Activated CD4-positive, alpha-beta T cell treated with anti-CD3 and anti-CD28 coated beads for 36 hours (primary cell): ENCODE results near the gene PABPN1. TPM values are rescaled to one million over a fixed set of nuclear protein-coding genes. Genes with fewer than 3 reads are reported as not detected.

Source experiments
- ATAC-seq: fragments of 200-7000 bp; cut with Tn5 transposase; one replicate; pipeline ENCODE4 v1.10.0; 2021; ENCODE audit warnings: mild to moderate bottlenecking, moderate library complexity
- CTCF ChIA-PET: fragments of 350-600 bp; sonication (Branson Sonifier 250); formaldehyde crosslinking; loops from one replicate; lab custom pipeline; 2021; ENCODE audit warnings: antibody characterized with exemption; lab: Charles Lee
- POLR2A ChIA-PET: fragments of 350-600 bp; sonication (Branson Sonifier 250); formaldehyde crosslinking; loops from one replicate; lab custom pipeline; 2021; ENCODE audit warnings: antibody characterized with exemption, inconsistent platforms; lab: Charles Lee
- DNase-seq: peaks from one replicate; pipeline ENCODE4 v3.0.0-alpha.2; 2020
- H3K27ac Mint-ChIP-seq: one replicate; pipeline ENCODE4 v1.8.0; 2021; ENCODE audit warnings: mixed read lengths
- H3K27me3 Mint-ChIP-seq: one replicate; pipeline ENCODE4 v1.8.0; 2021; ENCODE audit warnings: mixed read lengths
- H3K36me3 Mint-ChIP-seq: one replicate; pipeline ENCODE4 v1.8.0; 2021; ENCODE audit warnings: low read depth, mixed read lengths
- H3K4me1 Mint-ChIP-seq: one replicate; pipeline ENCODE4 v1.8.0; 2021; ENCODE audit warnings: mixed read lengths
- H3K4me3 Mint-ChIP-seq: one replicate; pipeline ENCODE4 v1.8.0; 2021; ENCODE audit warnings: mild to moderate bottlenecking, moderate library complexity, mixed read lengths
- H3K9me3 Mint-ChIP-seq: one replicate; pipeline ENCODE4 v1.8.0; 2021; ENCODE audit warnings: low read depth, mixed read lengths
- intact Hi-C, 2 experiments: fragments of 100-400 bp; cut with DNase I in 1 of 2; cut with micrococcal nuclease in 1 of 2; formaldehyde crosslinking; loops; one replicate each; pipeline versions ENCODE4 v1.14.2 to v1.15.1; 2022 to 2024; cut with DNase I, micrococcal nuclease
- total RNA-seq, 2 experiments: library from RNA; stranded (reverse); gene quantifications; one replicate each; pipeline ENCODE4 v1.2.3, GENCODE V29; 2021

Gene PABPN1
- total RNA-seq, 2 experiments from 2014 or later: 237 to 338 TPM

DNA sequence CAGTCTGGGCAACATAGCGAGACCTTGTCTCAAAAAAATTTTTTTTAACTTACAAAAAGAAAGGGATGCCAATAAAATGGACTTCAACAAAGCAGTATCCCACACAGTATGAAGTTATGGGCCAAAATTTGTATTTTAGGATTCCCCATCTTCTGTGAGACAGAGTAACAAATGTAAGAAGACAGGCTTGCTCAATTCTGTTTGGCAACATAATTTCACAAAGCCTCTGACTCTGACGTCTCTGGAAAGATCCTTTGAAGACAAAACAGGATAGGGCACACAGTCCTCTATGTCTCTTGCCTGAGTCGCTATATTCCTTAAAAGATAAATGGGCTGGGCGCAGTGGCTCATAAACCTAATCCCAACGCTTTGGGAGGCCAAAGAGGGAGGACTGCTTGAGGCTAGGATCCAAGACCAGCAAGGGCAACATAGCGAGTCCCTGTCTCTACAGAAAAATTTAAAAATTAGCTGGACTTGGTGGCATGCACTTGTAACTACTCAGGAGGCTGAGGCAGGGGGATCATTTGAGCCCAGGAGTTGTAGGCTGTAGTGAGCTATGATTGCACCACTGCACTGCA, 34.3 kb upstream of the PABPN1 start:
- H3K9me3 Mint-ChIP-seq: no peaks in the 10 kb centered on the region

DNA sequence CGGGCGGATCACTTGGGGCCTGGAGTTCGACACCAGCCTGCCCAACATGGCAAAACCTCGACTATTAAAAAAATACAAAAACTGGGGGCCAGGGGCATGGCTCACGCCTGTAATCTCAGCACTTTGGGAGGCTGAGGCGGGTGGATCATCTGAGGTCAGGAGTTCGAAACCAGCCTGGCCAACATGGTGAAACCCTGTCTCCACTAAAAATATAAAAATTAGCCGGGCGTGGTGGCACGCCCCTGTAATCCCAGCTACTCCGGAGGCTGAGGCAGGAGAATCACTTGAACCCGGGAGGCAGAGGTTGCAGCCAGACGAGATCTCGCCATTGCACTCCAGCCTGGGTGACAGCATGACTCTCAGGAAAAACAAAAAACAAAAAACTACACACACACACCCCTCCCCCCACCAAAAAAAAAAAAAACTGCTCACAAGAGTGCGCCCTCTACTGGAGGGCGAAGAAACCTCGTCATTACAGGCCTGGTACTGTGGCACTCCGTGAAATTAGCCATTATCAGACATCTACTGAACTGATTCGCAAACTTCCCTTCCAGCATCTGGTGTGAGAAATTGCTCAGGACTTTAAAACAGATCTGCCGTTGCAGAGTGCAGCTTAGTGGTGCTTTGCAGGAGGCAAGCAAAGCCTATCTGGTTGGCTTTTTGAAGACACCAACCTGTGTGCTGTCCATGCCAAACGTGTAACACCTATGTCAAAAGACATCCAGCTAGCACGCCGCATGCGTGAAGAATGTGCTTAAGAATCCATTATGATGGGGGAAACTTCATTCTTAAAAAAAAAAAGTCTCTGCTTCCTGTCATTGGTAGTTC, 26.3 kb upstream of the PABPN1 start:
- intact Hi-C loops: loop anchor here (1.0 to 2.0 kb wide), 4 partner anchors 9 to 175 kb away; partner anchors contain the start of gene HOMEZ (in 1 of the 2)
- DNase-seq (peak; percentile 68), ATAC-seq (peak; percentile 91)
- peak overlapping the region; percentile 47 for H3K27ac Mint-ChIP-seq
- H3K4me1 Mint-ChIP-seq: peaks cover 20% of the 10 kb centered on the region
- CTCF ChIA-PET: interaction anchor here (0.6 to 12.8 kb wide), 16 partner anchors 8 to 1527 kb away, joined by 3 to 173 read pairs (median 4); partner anchors contain the start of genes ACIN1, CEBPE, HOMEZ and PABPN1
- POLR2A ChIA-PET: no interaction called here
- H3K4me3 Mint-ChIP-seq: peak overlapping the region; percentile 7
- H3K9me3 Mint-ChIP-seq: no peaks in the 10 kb centered on the region
- H3K27me3 Mint-ChIP-seq: no peaks in the 10 kb centered on the region
- H3K36me3 Mint-ChIP-seq: peaks cover 17% of the 10 kb centered on the region

More for the DNA sequence above, 34.3 kb upstream of the PABPN1 start:
- Mint-ChIP-seq H3K27me3 (no peaks in the 10 kb centered on the region), H3K4me3 (peak overlapping the region; percentile 99), H3K4me1 (peaks cover 18% of the 10 kb centered on the region), H3K36me3 (peaks cover 10% of the 10 kb centered on the region), H3K27ac (peak overlapping the region; percentile 95)
- CTCF ChIA-PET: interaction anchor here (1.1 to 3.8 kb wide), 12 partner anchors 9 to 218 kb away, joined by 3 to 22 read pairs (median 5); partner anchors contain the start of genes PABPN1 and PPP1R3E
- POLR2A ChIA-PET: interaction anchor here (0.8 to 2.3 kb wide), 4 partner anchors 14 to 520 kb away, joined by 3 to 15 read pairs (median 7); partner anchors contain the start of genes ACIN1, C14orf119, OXA1L and PABPN1
- ATAC-seq (no peak), DNase-seq (no peak)
- intact Hi-C loops: loop anchor here (1.0 to 10.0 kb wide), 9 partner anchors 8 to 264 kb away; partner anchors contain the start of genes ACIN1 (in 2 of the 2), C14orf119 (in 2 of the 2), NGDN (in 2 of the 2) and PABPN1 (in 1 of the 2)

DNA sequence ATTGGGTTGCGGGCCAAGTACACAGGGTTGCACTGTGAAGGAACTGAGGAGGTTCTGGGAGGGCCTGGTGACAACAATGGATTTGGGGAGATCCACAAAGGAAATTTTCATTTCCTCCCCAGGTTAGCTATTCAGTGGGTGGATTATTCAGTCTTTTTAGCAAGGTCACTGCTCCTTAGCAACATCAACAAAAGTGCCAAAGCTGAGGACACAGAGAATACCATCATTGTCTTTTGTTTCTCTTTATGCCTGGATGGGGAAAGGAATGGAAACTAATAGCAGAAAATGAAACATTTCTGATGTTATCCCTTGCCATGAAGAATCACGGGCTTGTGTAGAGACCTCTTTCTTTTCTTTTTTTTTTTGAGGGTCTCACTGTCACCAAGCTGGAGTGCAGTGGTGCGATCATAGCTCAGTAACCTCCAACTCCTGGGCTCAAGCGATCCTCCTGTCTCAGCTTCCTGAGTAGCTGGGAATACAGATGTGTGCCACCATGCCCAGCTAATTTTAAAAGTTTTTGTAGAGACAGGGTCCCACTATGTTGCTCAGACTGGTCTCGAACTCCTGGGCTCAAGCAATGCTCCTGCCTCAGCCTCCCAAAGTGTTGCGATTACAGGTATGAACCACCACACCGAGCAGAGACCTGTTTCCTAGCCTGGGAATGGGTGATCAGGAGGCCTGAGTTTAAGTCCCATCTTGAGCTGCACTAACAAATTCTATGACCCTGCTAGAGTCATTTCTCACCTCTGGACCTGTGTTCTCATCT, 25.1 kb upstream of the PABPN1 start:
- ATAC-seq: no peak
- H3K4me3 Mint-ChIP-seq: no peak overlapping the region
- peaks cover 19% of the 10 kb centered on the region for H3K36me3 Mint-ChIP-seq
- H3K4me1 Mint-ChIP-seq: peaks cover 26% of the 10 kb centered on the region
- POLR2A ChIA-PET: no interaction called here
- H3K27me3 Mint-ChIP-seq: no peaks in the 10 kb centered on the region
- H3K9me3 Mint-ChIP-seq: no peaks in the 10 kb centered on the region
- peak overlapping the region; percentile 16 for H3K27ac Mint-ChIP-seq
- no peak for DNase-seq
- CTCF ChIA-PET: interaction anchor here (0.6 to 12.8 kb wide), 10 partner anchors 9 to 839 kb away, joined by 3 to 173 read pairs (median 4); partner anchors contain the start of genes ACIN1, C14orf119, CEBPE and HOMEZ
- intact Hi-C loops: no loop called here

DNA sequence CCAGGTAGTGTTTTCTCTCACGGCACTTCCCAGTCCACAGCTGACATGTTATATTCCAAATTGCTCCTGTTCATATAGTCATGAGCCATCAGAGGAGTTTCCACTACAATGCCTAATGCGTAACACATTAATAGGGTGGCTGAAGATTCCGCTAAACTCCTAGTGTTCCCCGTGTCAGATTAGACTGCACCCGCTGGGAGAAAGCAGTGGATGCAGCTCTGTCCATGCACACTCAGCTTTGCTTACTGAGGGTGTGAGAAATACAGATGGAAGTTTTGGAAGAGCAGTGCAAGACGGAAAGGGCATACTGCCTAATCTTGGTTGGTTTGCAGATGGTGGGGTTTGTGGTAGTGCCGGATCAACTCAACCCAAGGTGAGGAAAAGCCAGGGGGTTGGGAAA, 24.2 kb upstream of the PABPN1 start:
- H3K4me3 Mint-ChIP-seq: no peak overlapping the region
- no peaks in the 10 kb centered on the region for H3K27me3 Mint-ChIP-seq
- intact Hi-C loops: no loop called here
- no peak overlapping the region for H3K27ac Mint-ChIP-seq
- ATAC-seq: no peak
- CTCF ChIA-PET: interaction anchor here (0.6 to 12.8 kb wide), 7 partner anchors 10 to 275 kb away, joined by 3 to 173 read pairs (median 3); partner anchors contain the start of genes C14orf119, CEBPE, HOMEZ and PABPN1
- H3K9me3 Mint-ChIP-seq: no peaks in the 10 kb centered on the region
- peaks cover 19% of the 10 kb centered on the region for H3K36me3 Mint-ChIP-seq
- no peak for DNase-seq
- peaks cover 26% of the 10 kb centered on the region for H3K4me1 Mint-ChIP-seq
- POLR2A ChIA-PET: interaction anchor here (0.6 kb wide), 1 partner anchor 29 kb away, joined by 3 read pairs; no protein-coding TSS in a partner anchor

DNA sequence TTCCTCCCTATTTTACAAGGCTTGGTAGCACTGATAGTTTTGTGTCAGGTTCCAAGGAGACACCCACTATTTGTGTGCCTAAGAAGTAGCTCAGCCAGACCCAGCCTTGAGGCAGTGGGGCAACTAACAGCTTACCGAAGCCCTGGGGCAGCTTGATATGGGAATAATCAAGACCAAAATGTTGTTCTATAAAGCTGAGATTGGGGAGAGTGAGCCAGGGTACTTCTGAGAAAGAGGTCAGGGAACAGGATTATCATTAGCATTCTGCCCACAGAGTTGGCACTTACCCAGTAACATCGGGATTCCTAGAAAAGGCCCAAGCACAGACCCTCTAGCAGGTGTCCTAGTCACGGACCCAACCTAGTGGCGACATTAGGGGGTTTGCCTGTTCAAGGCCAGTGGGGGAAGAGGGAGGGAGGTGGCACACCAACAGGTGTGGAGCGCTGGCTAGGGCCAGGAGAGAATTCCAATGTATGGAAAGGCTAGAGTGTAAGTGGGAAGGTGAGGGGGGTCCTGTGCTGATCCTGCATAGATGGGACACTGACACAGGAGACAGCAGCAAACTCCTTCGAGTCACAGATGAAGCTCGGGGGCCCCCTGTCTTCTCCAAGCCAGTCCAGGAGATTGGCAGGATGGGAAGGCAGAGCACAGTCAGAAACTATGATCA, 23.5 kb upstream of the PABPN1 start:
- Mint-ChIP-seq H3K4me3 (no peak overlapping the region), H3K4me1 (peaks cover 26% of the 10 kb centered on the region), H3K9me3 (no peaks in the 10 kb centered on the region), H3K27ac (no peak overlapping the region), H3K36me3 (peaks cover 19% of the 10 kb centered on the region), H3K27me3 (no peaks in the 10 kb centered on the region)
- ATAC-seq (no peak), DNase-seq (no peak)
- POLR2A ChIA-PET: interaction anchor here (0.6 kb wide), 2 partner anchors 11 to 534 kb away, joined by 3 read pairs; no protein-coding TSS in a partner anchor
- intact Hi-C loops: no loop called here
- CTCF ChIA-PET: interaction anchor here (0.5 to 12.8 kb wide), 11 partner anchors 9 to 202 kb away, joined by 3 to 173 read pairs (median 4); partner anchors contain the start of genes C14orf119, CEBPE, HOMEZ and PABPN1

DNA sequence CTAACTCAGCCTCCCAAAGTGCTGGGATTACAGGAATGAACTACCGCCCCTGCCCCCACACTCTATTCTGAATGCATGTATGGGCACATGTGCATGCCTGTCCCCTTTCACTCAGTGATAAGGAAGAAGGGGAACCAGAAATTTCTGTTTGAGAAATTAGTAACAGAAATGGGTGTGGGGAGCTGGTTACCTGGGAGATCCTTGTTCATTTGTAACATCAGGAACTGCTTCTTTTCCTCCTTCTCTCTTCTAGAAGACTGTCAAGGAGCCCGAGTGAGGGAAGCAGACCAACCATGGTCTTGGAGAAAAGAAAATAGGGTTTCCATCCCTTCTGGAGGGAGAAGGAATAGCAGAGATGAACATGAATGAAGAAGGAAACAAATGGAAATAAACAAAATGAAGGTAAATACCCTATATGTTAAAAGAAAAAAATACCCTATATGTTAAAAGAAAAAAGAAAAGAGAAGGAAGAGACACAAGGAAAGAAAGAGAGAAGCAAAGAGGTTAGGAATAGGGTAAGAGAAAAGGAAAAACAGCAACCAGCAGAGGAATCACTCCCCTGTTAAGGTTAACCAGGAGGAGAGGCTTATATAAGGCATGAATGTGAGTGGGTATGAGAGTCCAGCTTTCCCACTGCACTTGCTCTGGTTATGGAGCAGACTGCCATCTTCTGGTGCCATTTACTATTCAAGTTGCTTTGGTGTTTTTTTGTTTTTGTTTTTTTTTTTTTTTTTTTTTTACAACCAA, 21.9 kb upstream of the PABPN1 start:
- ChIA-PET CTCF (interaction anchor here (1.0 to 12.8 kb wide), 3 partner anchors 23 to 228 kb away, joined by 3 to 173 read pairs (median 4); partner anchors contain the start of gene PABPN1), POLR2A (no interaction called here)
- peaks cover 29% of the 10 kb centered on the region for H3K4me1 Mint-ChIP-seq
- peak overlapping the region; percentile 100 for H3K4me3 Mint-ChIP-seq
- peaks cover 19% of the 10 kb centered on the region for H3K36me3 Mint-ChIP-seq
- no peak for ATAC-seq
- H3K27ac Mint-ChIP-seq: peak overlapping the region; percentile 28
- peaks cover 2% of the 10 kb centered on the region for H3K9me3 Mint-ChIP-seq
- intact Hi-C loops: no loop called here
- peak; percentile 28 for DNase-seq
- no peaks in the 10 kb centered on the region for H3K27me3 Mint-ChIP-seq

DNA sequence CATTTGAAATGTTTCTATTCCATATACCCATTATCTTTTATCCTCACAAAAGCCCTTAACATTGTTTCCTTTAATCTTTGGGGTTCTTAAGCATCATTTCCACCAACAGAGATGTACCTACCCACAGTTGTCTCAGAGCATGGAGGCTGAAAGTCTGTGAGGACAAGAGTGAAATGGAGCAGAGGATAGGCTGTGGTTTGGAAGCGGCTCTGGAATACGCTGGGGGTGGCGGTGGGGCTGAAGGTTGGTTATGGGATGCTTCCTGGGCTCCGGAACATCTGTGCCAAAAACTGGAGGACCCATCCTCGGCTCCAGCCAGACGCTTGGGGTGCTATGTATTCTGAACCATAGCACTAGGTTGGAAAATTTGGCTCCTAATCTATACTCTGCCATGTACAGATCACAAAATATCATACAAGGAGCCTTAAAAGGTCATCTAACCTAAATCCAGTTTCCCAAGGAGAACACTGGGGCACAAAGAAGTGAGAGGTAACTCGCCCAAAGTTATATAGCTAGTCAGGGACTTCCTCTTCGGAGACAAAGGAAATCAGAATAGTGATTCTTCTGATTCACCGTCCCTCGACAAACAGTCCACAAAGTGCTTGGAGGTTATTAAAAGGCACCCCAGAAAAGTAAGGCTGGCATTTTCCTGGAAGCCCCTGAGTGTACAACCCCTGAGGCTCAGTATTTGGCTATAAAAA, 21.1 kb upstream of the PABPN1 start:
- peaks cover 2% of the 10 kb centered on the region for H3K9me3 Mint-ChIP-seq
- peaks cover 4% of the 10 kb centered on the region for H3K27me3 Mint-ChIP-seq
- H3K27ac Mint-ChIP-seq: peak overlapping the region; percentile 93
- ChIA-PET POLR2A (interaction anchor here (0.6 to 5.3 kb wide), 4 partner anchors 14 to 205 kb away, joined by 5 to 93 read pairs (median 14); partner anchors contain the start of genes ACIN1, C14orf119, HOMEZ and PABPN1), CTCF (interaction anchor here (0.6 to 12.8 kb wide), 13 partner anchors 9 to 305 kb away, joined by 3 to 173 read pairs (median 5); partner anchors contain the start of genes ACIN1, C14orf119, HOMEZ and PABPN1)
- peak overlapping the region; percentile 100 for H3K4me3 Mint-ChIP-seq
- H3K36me3 Mint-ChIP-seq: peaks cover 19% of the 10 kb centered on the region
- intact Hi-C loops: loop anchor here (2.0 to 10.0 kb wide), 9 partner anchors 179 to 1845 kb away; partner anchors contain the start of genes CHD8 (in 1 of the 2), DAD1 (in 1 of the 2), EMC9 (in 1 of the 2) and HAUS4 (in 1 of the 2)
- no peak for DNase-seq
- ATAC-seq: no peak
- H3K4me1 Mint-ChIP-seq: peaks cover 22% of the 10 kb centered on the region

DNA sequence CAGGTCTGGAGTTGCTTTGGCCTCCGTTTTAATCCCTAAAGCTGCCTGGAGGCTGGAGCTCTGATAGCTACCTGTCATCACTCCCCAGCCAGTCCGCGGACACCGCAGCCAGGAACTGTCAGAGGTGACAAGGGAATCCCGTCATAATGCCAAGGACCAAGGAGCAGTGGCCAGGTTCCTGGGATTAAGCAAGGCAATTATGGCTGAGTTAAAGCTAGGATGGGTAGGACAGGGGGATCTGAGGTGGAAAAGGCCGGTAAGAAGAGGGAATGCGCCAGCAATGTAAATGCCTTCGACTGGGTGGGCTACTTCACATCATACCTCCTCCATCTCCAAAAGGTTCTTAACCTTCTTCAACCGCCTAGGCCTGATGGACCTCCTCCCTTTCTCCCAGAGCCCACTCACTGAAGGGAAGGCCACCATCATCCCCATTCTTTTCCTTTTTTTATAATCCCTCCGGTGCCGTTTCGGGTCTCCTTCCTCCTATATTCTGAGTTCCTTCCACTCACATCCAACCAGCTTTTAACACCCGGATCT, 20.5 kb upstream of the PABPN1 start:
- H3K36me3 Mint-ChIP-seq: peaks cover 19% of the 10 kb centered on the region
- ATAC-seq: no peak
- peaks cover 4% of the 10 kb centered on the region for H3K27me3 Mint-ChIP-seq
- CTCF ChIA-PET: interaction anchor here (0.6 to 12.8 kb wide), 17 partner anchors 10 to 306 kb away, joined by 3 to 173 read pairs (median 4); partner anchors contain the start of genes ACIN1, C14orf119, HOMEZ and PABPN1
- POLR2A ChIA-PET: interaction anchor here (0.6 to 5.3 kb wide), 4 partner anchors 15 to 206 kb away, joined by 5 to 93 read pairs (median 14); partner anchors contain the start of genes ACIN1, C14orf119, HOMEZ and PABPN1
- peaks cover 18% of the 10 kb centered on the region for H3K4me1 Mint-ChIP-seq
- H3K4me3 Mint-ChIP-seq: peak overlapping the region; percentile 100
- intact Hi-C loops: loop anchor here (1.0 to 10.0 kb wide), 20 partner anchors 14 to 1846 kb away; partner anchors contain the start of genes HOMEZ (in 2 of the 2), PABPN1 (in 2 of the 2), ACIN1 (in 1 of the 2) and C14orf119 (in 1 of the 2)
- H3K9me3 Mint-ChIP-seq: peaks cover 2% of the 10 kb centered on the region
- DNase-seq: peak; percentile 48
- H3K27ac Mint-ChIP-seq: peak overlapping the region; percentile 93
